ENCODE results near the gene ABCD1. TPM values are rescaled to one million over a fixed set of nuclear protein-coding genes. Genes with fewer than 3 reads are reported as not detected.

ABCD1 gene
- total RNA-seq, 1 donor from 2014 or later, result 19.5 TPM

DNA sequence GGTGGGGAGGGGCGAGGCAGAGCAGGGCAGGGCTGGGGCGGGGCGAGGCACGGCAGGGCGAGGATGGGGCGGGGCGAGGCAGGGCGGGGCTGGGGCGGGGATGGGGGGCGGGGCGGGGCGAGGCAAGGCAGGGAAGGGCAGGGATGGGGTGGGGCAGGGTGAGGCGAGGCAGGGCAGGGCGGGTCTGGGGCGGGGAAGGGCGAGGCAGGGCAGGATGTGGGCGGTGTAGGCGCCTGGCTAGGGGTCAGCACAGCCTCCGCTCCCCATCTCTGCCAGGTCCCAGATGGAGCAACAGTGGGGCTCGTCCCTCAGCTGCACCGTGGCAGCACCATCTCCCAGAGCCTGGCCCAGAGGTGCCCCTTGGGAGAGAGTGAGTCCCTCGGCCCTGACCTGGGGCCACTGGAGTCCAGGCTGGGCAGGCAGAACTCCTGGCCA lies 52.0 kb downstream of the ABCD1 start:
- Mint-ChIP-seq H3K4me3 (ENCODE audit: unreplicated experiment) (no peak overlapping the region), H3K27me3 (ENCODE audit: unreplicated experiment) (peaks cover 1% of the 10 kb centered on the region), H3K4me1 (ENCODE audit: unreplicated experiment) (no peaks in the 10 kb centered on the region), H3K9me3 (ENCODE audit: unreplicated experiment) (no peaks in the 10 kb centered on the region), H3K27ac (ENCODE audit: unreplicated experiment) (no peak overlapping the region), H3K36me3 (ENCODE audit: low read depth, unreplicated experiment) (no peaks in the 10 kb centered on the region)
- DNase-seq (ENCODE audit: low spot score), result no peak
- TF ChIP-seq, protein P1, sequence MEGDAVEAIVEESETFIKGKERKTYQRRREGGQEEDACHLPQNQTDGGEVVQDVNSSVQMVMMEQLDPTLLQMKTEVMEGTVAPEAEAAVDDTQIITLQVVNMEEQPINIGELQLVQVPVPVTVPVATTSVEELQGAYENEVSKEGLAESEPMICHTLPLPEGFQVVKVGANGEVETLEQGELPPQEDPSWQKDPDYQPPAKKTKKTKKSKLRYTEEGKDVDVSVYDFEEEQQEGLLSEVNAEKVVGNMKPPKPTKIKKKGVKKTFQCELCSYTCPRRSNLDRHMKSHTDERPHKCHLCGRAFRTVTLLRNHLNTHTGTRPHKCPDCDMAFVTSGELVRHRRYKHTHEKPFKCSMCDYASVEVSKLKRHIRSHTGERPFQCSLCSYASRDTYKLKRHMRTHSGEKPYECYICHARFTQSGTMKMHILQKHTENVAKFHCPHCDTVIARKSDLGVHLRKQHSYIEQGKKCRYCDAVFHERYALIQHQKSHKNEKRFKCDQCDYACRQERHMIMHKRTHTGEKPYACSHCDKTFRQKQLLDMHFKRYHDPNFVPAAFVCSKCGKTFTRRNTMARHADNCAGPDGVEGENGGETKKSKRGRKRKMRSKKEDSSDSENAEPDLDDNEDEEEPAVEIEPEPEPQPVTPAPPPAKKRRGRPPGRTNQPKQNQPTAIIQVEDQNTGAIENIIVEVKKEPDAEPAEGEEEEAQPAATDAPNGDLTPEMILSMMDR (IDR thresholded peaks at IDR 0.05; ENCODE audit: unreplicated experiment), result no peak

DNA sequence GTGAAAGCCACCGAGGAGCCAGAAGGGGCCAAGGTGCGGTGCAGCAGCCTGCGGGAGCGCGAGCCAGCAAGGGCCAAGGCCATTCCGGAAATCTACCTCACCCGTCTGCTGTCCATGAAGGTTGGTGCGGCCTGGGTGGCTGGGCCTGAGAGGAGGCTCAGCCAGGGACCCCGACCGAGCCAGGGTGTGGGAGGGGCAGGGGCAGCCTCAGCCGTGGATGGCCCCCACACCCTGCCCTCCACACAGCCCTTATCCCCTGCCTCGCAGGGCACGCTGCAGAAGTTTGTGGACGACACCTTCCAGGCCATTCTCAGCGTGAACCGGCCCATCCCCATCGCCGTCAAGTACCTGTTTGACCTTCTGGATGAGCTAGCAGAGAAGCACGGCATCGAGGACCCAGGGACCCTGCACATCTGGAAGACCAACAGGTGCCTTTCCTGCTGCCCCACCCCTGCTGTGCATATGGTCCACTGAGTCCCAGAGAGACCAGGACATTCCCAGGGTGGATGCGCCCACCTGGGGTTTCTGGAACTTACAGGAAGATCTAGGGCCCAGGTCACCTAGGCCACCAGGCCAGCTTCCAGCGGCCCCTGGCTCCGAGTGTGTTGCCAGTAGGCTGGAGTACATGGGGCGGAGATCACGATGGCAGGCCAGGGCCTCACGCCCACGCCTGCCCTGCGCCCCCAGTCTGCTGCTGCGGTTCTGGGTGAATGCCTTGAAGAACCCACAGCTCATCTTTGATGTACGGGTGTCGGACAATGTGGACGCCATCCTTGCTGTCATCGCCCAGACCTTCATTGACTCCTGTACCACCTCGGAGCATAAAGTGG lies 52.8 kb downstream of the ABCD1 start:
- TF ChIP-seq, protein P1 (IDR thresholded peaks at IDR 0.05; ENCODE audit: unreplicated experiment), result no peak
- DNase-seq (ENCODE audit: low spot score), result no peak
- Mint-ChIP-seq H3K9me3 (ENCODE audit: unreplicated experiment) (no peaks in the 10 kb centered on the region), H3K27ac (ENCODE audit: unreplicated experiment) (no peak overlapping the region), H3K36me3 (ENCODE audit: low read depth, unreplicated experiment) (no peaks in the 10 kb centered on the region), H3K4me3 (ENCODE audit: unreplicated experiment) (no peak overlapping the region), H3K27me3 (ENCODE audit: unreplicated experiment) (no peaks in the 10 kb centered on the region), H3K4me1 (ENCODE audit: unreplicated experiment) (no peaks in the 10 kb centered on the region)

DNA sequence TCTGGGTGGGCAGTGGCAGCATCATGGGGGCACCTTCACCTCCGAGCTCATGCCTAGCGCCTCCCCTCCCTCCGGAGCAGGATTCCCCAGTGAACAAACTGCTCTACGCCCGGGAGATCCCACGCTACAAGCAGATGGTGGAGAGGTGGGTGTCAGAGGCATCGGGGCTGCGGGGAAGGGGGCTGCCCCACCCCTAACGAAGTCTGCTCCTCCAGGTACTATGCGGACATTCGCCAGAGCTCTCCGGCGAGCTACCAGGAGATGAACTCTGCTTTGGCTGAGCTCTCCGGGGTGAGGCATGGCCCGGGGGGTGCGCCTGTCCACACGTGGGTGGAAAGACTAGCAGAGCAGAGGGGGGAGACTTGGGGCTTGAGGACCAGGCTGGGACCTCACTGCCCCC lies 53.5 kb downstream of the ABCD1 start:
- no peak for DNase-seq (ENCODE audit: low spot score)
- TF ChIP-seq, protein P1 (IDR thresholded peaks at IDR 0.05; ENCODE audit: unreplicated experiment), result no peak
- H3K4me3 Mint-ChIP-seq (ENCODE audit: unreplicated experiment), result no peak overlapping the region
- no peaks in the 10 kb centered on the region for H3K36me3 Mint-ChIP-seq (ENCODE audit: low read depth, unreplicated experiment)
- H3K4me1 Mint-ChIP-seq (ENCODE audit: unreplicated experiment), result no peaks in the 10 kb centered on the region
- no peak overlapping the region for H3K27ac Mint-ChIP-seq (ENCODE audit: unreplicated experiment)
- H3K9me3 Mint-ChIP-seq (ENCODE audit: unreplicated experiment), result no peaks in the 10 kb centered on the region
- H3K27me3 Mint-ChIP-seq (ENCODE audit: unreplicated experiment), result no peaks in the 10 kb centered on the region

DNA sequence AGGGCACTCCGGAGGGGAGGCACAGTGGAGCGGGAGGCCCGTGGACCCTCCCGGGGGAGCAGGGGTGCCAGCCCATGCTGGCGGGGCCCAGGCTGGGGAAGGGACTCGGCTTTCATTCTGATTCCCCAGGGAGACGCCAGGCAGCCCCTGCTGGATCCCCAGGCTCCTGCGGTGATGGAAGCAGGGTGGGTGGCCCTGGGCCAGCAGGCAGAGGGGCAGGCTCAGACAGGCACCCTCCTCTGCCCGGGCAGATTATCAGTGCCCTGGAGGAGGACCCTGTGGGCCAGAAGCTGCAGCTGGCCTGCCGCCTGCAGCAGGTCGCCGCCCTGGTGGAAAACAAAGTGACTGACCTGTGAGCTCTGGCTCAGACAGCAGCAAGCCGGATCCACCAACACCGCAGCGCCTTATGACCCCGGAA lies 54.0 kb downstream of the ABCD1 start:
- Mint-ChIP-seq H3K27me3 (ENCODE audit: unreplicated experiment) (no peaks in the 10 kb centered on the region), H3K9me3 (ENCODE audit: unreplicated experiment) (no peaks in the 10 kb centered on the region), H3K36me3 (ENCODE audit: low read depth, unreplicated experiment) (no peaks in the 10 kb centered on the region), H3K4me3 (ENCODE audit: unreplicated experiment) (no peak overlapping the region), H3K4me1 (ENCODE audit: unreplicated experiment) (no peaks in the 10 kb centered on the region), H3K27ac (ENCODE audit: unreplicated experiment) (no peak overlapping the region)
- TF ChIP-seq, protein P1 (IDR thresholded peaks at IDR 0.05; ENCODE audit: unreplicated experiment), result no peak
- no peak for DNase-seq (ENCODE audit: low spot score)
